ENCODE measurements around the gene ACAD10.

ACAD10 gene

GRCh38 chr12:111789779-111790178, 103.9 kb downstream of the ACAD10 start:
- no peak for DNase-seq (ENCODE audit: low read depth)

GRCh38 chr12:111791507-111791906, 105.7 kb downstream of the ACAD10 start:
- TF ChIP-seq CTCF (IDR thresholded peaks at IDR 0.05; ENCODE audit: control insufficient read depth, insufficient read depth, low read depth, low read length, missing control alignments): no peak
- H3K4me3 ChIP-seq (ENCODE audit: control insufficient read depth, low read depth, low read length): no peak overlapping the region
- no peak for DNase-seq (ENCODE audit: low read depth)

More at GRCh38 chr12:111789779-111790178, 103.9 kb downstream of the ACAD10 start:
- TF ChIP-seq CTCF (IDR thresholded peaks at IDR 0.05; ENCODE audit: control insufficient read depth, insufficient read depth, low read depth, low read length, missing control alignments): no peak
- H3K4me3 ChIP-seq (ENCODE audit: control insufficient read depth, low read depth, low read length): no peak overlapping the region

- H3K4me3 ChIP-seq (ENCODE audit: control insufficient read depth, low read depth, low read length): no peak overlapping the region
- TF ChIP-seq CTCF (IDR thresholded peaks at IDR 0.05; ENCODE audit: control insufficient read depth, insufficient read depth, low read depth, low read length, missing control alignments): no peak
- no peak for DNase-seq (ENCODE audit: low read depth)
These were observed 106.5 kb downstream of the ACAD10 start for GRCh38 chr12:111792155-111792855.

GRCh38 chr12:111792856-111793235, 107.0 kb downstream of the ACAD10 start:
- DNase-seq (ENCODE audit: low read depth): no peak
- no peak overlapping the region for H3K4me3 ChIP-seq (ENCODE audit: control insufficient read depth, low read depth, low read length)
- no peak for TF ChIP-seq CTCF (IDR thresholded peaks at IDR 0.05; ENCODE audit: control insufficient read depth, insufficient read depth, low read depth, low read length, missing control alignments)

- no peak overlapping the region for H3K4me3 ChIP-seq (ENCODE audit: control insufficient read depth, low read depth, low read length)
- DNase-seq (ENCODE audit: low read depth): no peak
- TF ChIP-seq CTCF (IDR thresholded peaks at IDR 0.05; ENCODE audit: control insufficient read depth, insufficient read depth, low read depth, low read length, missing control alignments): no peak
These were observed 112.3 kb downstream of the ACAD10 start for GRCh38 chr12:111798182-111798581.

GRCh38 chr12:111799758-111800157, 113.9 kb downstream of the ACAD10 start:
- no peak overlapping the region for H3K4me3 ChIP-seq (ENCODE audit: control insufficient read depth, low read depth, low read length)
- no peak for DNase-seq (ENCODE audit: low read depth)
- no peak for TF ChIP-seq CTCF (IDR thresholded peaks at IDR 0.05; ENCODE audit: control insufficient read depth, insufficient read depth, low read depth, low read length, missing control alignments)

All from AG09309 (cell line).